Esophagus squamous epithelium (tissue), 5 donors: ENCODE results near the gene GIMAP1. TPM values are rescaled to one million over a fixed set of nuclear protein-coding genes. Genes with fewer than 3 reads are reported as not detected.
A peak's percentile ranks its signal among the peaks of the same experiment; 100 is the strongest.

Experiments
- DNase-seq: peaks from one replicate; lab custom pipeline; 2025; lab: John Stamatoyannopoulos, UW
- H3K27ac ChIP-seq, 4 donors: fragments of 200-600 bp; sonication (generic); one replicate each; pipeline ENCODE4 v1.5.1; 2016 to 2019; ENCODE audit warnings: mild to moderate bottlenecking in 1 of 4
- H3K27me3 ChIP-seq, 4 donors: fragments of 200-600 bp; sonication (generic); 1 replicate in 3 of 4; 2 replicates in 1 of 4; pipeline versions ENCODE4 v1.5.1 to v1.6.0; 2017 to 2021; ENCODE audit warnings: antibody characterized with exemption in 1 of 4
- H3K36me3 ChIP-seq, 3 donors: fragments of 200-600 bp; sonication (generic); one replicate each; pipeline ENCODE4 v1.5.1; 2016 to 2019
- H3K4me1 ChIP-seq, 3 donors: fragments of 200-600 bp; sonication (generic); one replicate each; pipeline ENCODE4 v1.5.1; 2017 to 2019
- H3K4me3 ChIP-seq, 4 donors: fragments of 200-600 bp; sonication (generic); 1 replicate in 3 of 4; 2 replicates in 1 of 4; pipeline ENCODE4 v1.5.1; 2016 to 2019; ENCODE audit warnings: mild to moderate bottlenecking in 2 of 4, moderate library complexity in 1 of 4
- H3K9me3 ChIP-seq, 3 donors: fragments of 200-600 bp; sonication (generic); one replicate each; pipeline ENCODE4 v1.5.1; 2016 to 2019
- CTCF ChIP-seq, 6 experiments: fragments of 450-650 bp in 4 of 6; fragments of 200-600 bp in 2 of 6; sonication (generic) in 2 of 6; IDR thresholded peaks; one replicate each; pipeline ENCODE4 v1.5.1; 2016 to 2019; ENCODE audit warnings: antibody characterized with exemption in 6 of 6, mild to moderate bottlenecking in 4 of 6, moderate library complexity in 4 of 6
- POLR2A ChIP-seq, 4 donors: fragments of 450-650 bp; IDR thresholded peaks; one replicate each; pipeline ENCODE4 v1.6.1; 2017; ENCODE audit warnings: antibody characterized with exemption in 4 of 4, mild to moderate bottlenecking in 4 of 4, moderate library complexity in 3 of 4
- WGBS, 2 donors: methylation state at CpG; one replicate each; pipeline ENCODE4 v1.1.5; 2018; 5-methylcytosine and 5-hydroxymethylcytosine counted together
- intact Hi-C: fragments of 100-400 bp; cut with DNase I; formaldehyde crosslinking; loops from one replicate; pipeline ENCODE4 v1.15.0; 2022
- total RNA-seq, 4 donors: library from RNA; depleted of rRNA; stranded (reverse); fragments of >200 nt; gene quantifications; one replicate each; pipeline ENCODE4 v1.1.0, GENCODE V29; 2016
- donor health status: DM: yes; HTN: yes; CAD: no.

Gene GIMAP1
- total RNA-seq, 4 donors from 2014 or later = 0.97 to 9.3 (median 4.8) TPM

- Histone ChIP-seq H3K9me3 (no peaks in the 10 kb centered on the region), H3K4me3 (peak within 1 kb of the TSS; percentile 29 to 68 (median 45)), H3K27me3 (no peaks in the 10 kb centered on the region), H3K36me3 (peaks cover 0 to 13% (median 0%) of the 10 kb centered on the region in 3 donors), H3K27ac (peak within 1 kb of the TSS; percentile 65 to 90 (median 74)), H3K4me1 (peaks cover 0 to 16% (median 4%) of the 10 kb centered on the region in 3 donors)
- no peak for DNase-seq
- TF ChIP-seq POLR2A (IDR thresholded peaks at IDR 0.05) (peak in 2 of 4 donors; percentile 21 to 58), CTCF (IDR thresholded peaks at IDR 0.05) (no peak)
- intact Hi-C loops = no loop called here
- 43 to 52% methylated on average over 10 to 14 of the region's 14 CpGs for WGBS, 2 donors
Measured at GRCh38 chr7:150737265-150738055, 21.0 kb downstream of the GIMAP1 start, which contains the start of gene GIMAP5. TSS of gene GIMAP5 (plus strand) at chr7:150737418. CDS start at chr7:150740885, 3,467 bp downstream.

- Histone ChIP-seq H3K4me3 (peak overlapping the region; percentile 29 to 68 (median 45)), H3K27me3 (no peaks in the 10 kb centered on the region), H3K36me3 (peaks cover 0 to 18% (median 0%) of the 10 kb centered on the region in 3 donors), H3K4me1 (peaks cover under 1 to 21% (median 4%) of the 10 kb centered on the region in 3 donors), H3K9me3 (no peaks in the 10 kb centered on the region), H3K27ac (peak overlapping the region; percentile 65 to 90 (median 74))
- DNase-seq = no peak
- WGBS, 2 donors = 48 to 59% methylated on average over 5 of the region's 5 CpGs
- intact Hi-C loops = no loop called here
- no peak for TF ChIP-seq POLR2A (IDR thresholded peaks at IDR 0.05)
- no peak for TF ChIP-seq CTCF (IDR thresholded peaks at IDR 0.05)
Measured at GRCh38 chr7:150738092-150738491, 21.7 kb downstream of the GIMAP1 start.

GRCh38 chr7:150738591-150739001 is 22.2 kb downstream of the GIMAP1 start:
- TF ChIP-seq POLR2A (IDR thresholded peaks at IDR 0.05) (peak in 1 of 4 donors; percentile 20), CTCF (IDR thresholded peaks at IDR 0.05) (no peak)
- Histone ChIP-seq H3K36me3 (peaks cover 0 to 18% (median 0%) of the 10 kb centered on the region in 3 donors), H3K27me3 (no peaks in the 10 kb centered on the region), H3K4me1 (peaks cover 4 to 26% (median 5%) of the 10 kb centered on the region in 3 donors), H3K9me3 (no peaks in the 10 kb centered on the region), H3K4me3 (peak overlapping the region; percentile 29 to 68 (median 45)), H3K27ac (peak overlapping the region; percentile 65 to 90 (median 74))
- no peak for DNase-seq
- intact Hi-C loops = no loop called here
- 25 to 31% methylated on average over 5 of the region's 5 CpGs for WGBS, 2 donors

- TF ChIP-seq CTCF (IDR thresholded peaks at IDR 0.05) (peak in 2 of 6 experiments; percentile 6 to 12), POLR2A (IDR thresholded peaks at IDR 0.05) (no peak)
- Histone ChIP-seq H3K36me3 (peaks cover 0 to 18% (median 0%) of the 10 kb centered on the region in 3 donors), H3K4me3 (peak overlapping the region; percentile 29 to 68 (median 45)), H3K27me3 (no peaks in the 10 kb centered on the region), H3K27ac (peak overlapping the region; percentile 65 to 90 (median 74)), H3K4me1 (peaks cover 4 to 28% (median 7%) of the 10 kb centered on the region in 3 donors), H3K9me3 (no peaks in the 10 kb centered on the region)
- DNase-seq = no peak
- intact Hi-C loops = no loop called here
Measured at GRCh38 chr7:150739033-150739432, 22.6 kb downstream of the GIMAP1 start.

- H3K27me3 ChIP-seq = no peaks in the 10 kb centered on the region
- H3K36me3 ChIP-seq = peaks cover 0 to 18% (median 0%) of the 10 kb centered on the region in 3 donors
- no peak for TF ChIP-seq CTCF (IDR thresholded peaks at IDR 0.05)
- no peaks in the 10 kb centered on the region for H3K9me3 ChIP-seq
- H3K27ac ChIP-seq = peak overlapping the region; percentile 26 to 76 (median 66)
- intact Hi-C loops = no loop called here
- no peak for DNase-seq
- 59 to 69% methylated on average over 10 of the region's 10 CpGs for WGBS, 2 donors
- peaks cover 4 to 34% (median 7%) of the 10 kb centered on the region in 3 donors for H3K4me1 ChIP-seq
- H3K4me3 ChIP-seq = peak overlapping the region; percentile 6 to 68 (median 45)
Measured at GRCh38 chr7:150740053-150740452, 23.6 kb downstream of the GIMAP1 start.
